H9 (cell line): ENCODE data around the gene ADAMTSL5. TPM values are rescaled to one million over a fixed set of nuclear protein-coding genes. Genes with fewer than 3 reads are reported as not detected.

Source experiments
- DNase-seq: peaks from one replicate; pipeline ENCODE4 v3.0.0-alpha.2; 2017
- H2AFZ ChIP-seq: one replicate; pipeline ENCODE4 v1.6.1; 2013; ENCODE audit warnings: mild to moderate bottlenecking, low read length, control low read depth, moderate library complexity
- H2AK5ac ChIP-seq: 2 replicates; pipeline ENCODE4 v1.6.1; 2013; ENCODE audit warnings: low read length, control low read depth, mixed read lengths; ENCODE audit not compliant: insufficient read length
- H2BK120ac ChIP-seq: one replicate; pipeline ENCODE4 v1.6.1; 2013; ENCODE audit warnings: low read depth, mild to moderate bottlenecking, low read length, control low read depth, inconsistent platforms; ENCODE audit not compliant: poor library complexity, severe bottlenecking
- H2BK12ac ChIP-seq: 2 replicates; pipeline ENCODE4 v1.6.1; 2013; ENCODE audit warnings: low read length, control low read depth, mixed read lengths, low read depth; ENCODE audit not compliant: insufficient read length
- H2BK15ac ChIP-seq: 2 replicates; pipeline ENCODE4 v1.6.1; 2013; ENCODE audit warnings: low read depth, low read length, control low read depth
- H2BK20ac ChIP-seq: one replicate; pipeline ENCODE4 v1.6.1; 2013; ENCODE audit warnings: low read depth, mild to moderate bottlenecking, low read length, control low read depth, inconsistent platforms; ENCODE audit not compliant: poor library complexity, severe bottlenecking
- H2BK5ac ChIP-seq: 2 replicates; pipeline ENCODE4 v1.6.1; 2013; ENCODE audit warnings: low read length, control low read depth, mixed read lengths; ENCODE audit not compliant: insufficient read length
- H3K14ac ChIP-seq: 2 replicates; pipeline ENCODE4 v1.6.1; 2013; ENCODE audit warnings: low read length, control low read depth; ENCODE audit not compliant: insufficient read depth
- H3K18ac ChIP-seq: 2 replicates; pipeline ENCODE4 v1.6.1; 2013; ENCODE audit warnings: low read depth, mild to moderate bottlenecking, mixed read lengths, low read length, control low read depth; ENCODE audit not compliant: insufficient read length
- H3K23ac ChIP-seq: 2 replicates; pipeline ENCODE4 v1.6.1; 2013; ENCODE audit warnings: low read length, control low read depth, mixed read lengths, low read depth; ENCODE audit not compliant: insufficient read length
- H3K23me2 ChIP-seq: 2 replicates; pipeline ENCODE4 v1.6.1; 2013; ENCODE audit warnings: low read depth, mild to moderate bottlenecking, mixed read lengths, low read length, control low read depth; ENCODE audit not compliant: insufficient read length, poor library complexity, severe bottlenecking
- H3K27ac ChIP-seq: 2 replicates; pipeline ENCODE4 v1.5.1; 2013; ENCODE audit warnings: low read length, control low read depth, mixed read lengths, low read depth; ENCODE audit not compliant: insufficient read length
- H3K27me3 ChIP-seq: 2 replicates; pipeline ENCODE4 v1.6.1; 2013; ENCODE audit warnings: low read length, control low read depth, inconsistent platforms; ENCODE audit not compliant: insufficient read depth
- H3K4ac ChIP-seq: 2 replicates; pipeline ENCODE4 v1.6.1; 2013; ENCODE audit warnings: low read depth, mild to moderate bottlenecking, control low read depth, inconsistent platforms, low read length, moderate library complexity
- H3K4me1 ChIP-seq: 2 replicates; pipeline ENCODE4 v1.6.1; 2013; ENCODE audit warnings: low read length, control low read depth, inconsistent platforms; ENCODE audit not compliant: insufficient read depth
- H3K4me2 ChIP-seq: 2 replicates; pipeline ENCODE4 v1.6.1; 2013; ENCODE audit warnings: low read length, control low read depth, mixed read lengths; ENCODE audit not compliant: insufficient read length, insufficient read depth
- H3K56ac ChIP-seq: 2 replicates; pipeline ENCODE4 v1.6.1; 2013; ENCODE audit warnings: low read depth, mild to moderate bottlenecking, mixed read lengths, low read length, control low read depth; ENCODE audit not compliant: insufficient read length
- H3K79me1 ChIP-seq: 2 replicates; pipeline ENCODE4 v1.6.1; 2013; ENCODE audit warnings: low read depth, mild to moderate bottlenecking, moderate library complexity, low read length, control low read depth, inconsistent platforms; ENCODE audit not compliant: insufficient read depth, poor library complexity, severe bottlenecking
- H3K79me2 ChIP-seq: 2 replicates; pipeline ENCODE4 v1.6.1; 2013; ENCODE audit warnings: low read length, control low read depth, inconsistent platforms; ENCODE audit not compliant: insufficient read depth
- H3K9ac ChIP-seq: 2 replicates; pipeline ENCODE4 v1.6.1; 2013; ENCODE audit warnings: low read length, control low read depth, mixed read lengths; ENCODE audit not compliant: insufficient read length; ENCODE audit errors: extremely low read depth
- H3K9me3 ChIP-seq: one replicate; pipeline ENCODE4 v1.6.1; 2013; ENCODE audit warnings: low read depth, low read length, inconsistent platforms; ENCODE audit not compliant: control insufficient read depth
- H3T11ph ChIP-seq: one replicate; pipeline ENCODE4 v1.6.1; 2013; ENCODE audit warnings: mild to moderate bottlenecking, low read length, control low read depth, inconsistent platforms
- H4K20me1 ChIP-seq: one replicate; pipeline ENCODE4 v1.6.1; 2013; ENCODE audit not compliant: control insufficient read depth, insufficient read length, insufficient read depth
- H4K5ac ChIP-seq: 2 replicates; pipeline ENCODE4 v1.6.1; 2013; ENCODE audit warnings: low read depth, mild to moderate bottlenecking, mixed read lengths, low read length, control low read depth; ENCODE audit not compliant: insufficient read length
- H4K8ac ChIP-seq: replicated peaks from 2 replicates; pipeline ENCODE4 v1.6.1; 2013; ENCODE audit warnings: low read length, control low read depth, mixed read lengths, low read depth; ENCODE audit not compliant: insufficient read length
- H4K91ac ChIP-seq: 2 replicates; pipeline ENCODE4 v1.6.1; 2013; ENCODE audit warnings: low read depth, mild to moderate bottlenecking, moderate library complexity, mixed read lengths, low read length, control low read depth; ENCODE audit not compliant: insufficient read length
- H3K27ac Mint-ChIP-seq, 3 experiments: 2 replicates in 2 of 3; 3 replicates in 1 of 3; pipeline ENCODE4 v1.8.0; 2020 to 2021; ENCODE audit warnings: mixed read lengths in 3 of 3, mild to moderate bottlenecking in 1 of 3, moderate library complexity in 1 of 3
- H3K27me3 Mint-ChIP-seq: 2 replicates; pipeline ENCODE4 v1.8.0; 2021; ENCODE audit warnings: low read depth, mild to moderate bottlenecking, moderate library complexity, mixed read lengths
- H3K36me3 Mint-ChIP-seq, 3 experiments: 2 replicates in 2 of 3; 3 replicates in 1 of 3; pipeline ENCODE4 v1.8.0; 2020 to 2021; ENCODE audit warnings: low read depth in 3 of 3, mixed read lengths in 3 of 3; ENCODE audit not compliant: insufficient read depth in 1 of 3
- H3K4me1 Mint-ChIP-seq, 2 experiments: 2 replicates each; pipeline ENCODE4 v1.8.0; 2020; ENCODE audit warnings: mixed read lengths in 2 of 2
- H3K4me3 Mint-ChIP-seq, 2 experiments: 2 replicates in 1 of 2; 3 replicates in 1 of 2; pipeline ENCODE4 v1.8.0; 2020 to 2021; ENCODE audit warnings: mild to moderate bottlenecking in 2 of 2, mixed read lengths in 2 of 2, moderate library complexity in 1 of 2
- H3K9me3 Mint-ChIP-seq, 2 experiments: 2 replicates in 1 of 2; 3 replicates in 1 of 2; pipeline ENCODE4 v1.8.0; 2020; ENCODE audit warnings: mild to moderate bottlenecking in 2 of 2, mixed read lengths in 2 of 2, moderate library complexity in 1 of 2
- CTCF ChIP-seq: fragments of 200-600 bp; sonication (generic); conservative IDR thresholded peaks from 3 replicates; pipeline ENCODE4 v1.8.0; 2021; ENCODE audit warnings: antibody characterized with exemption, mild to moderate bottlenecking
- WGBS: extraction: QIAGEN DNeasy Blood & Tissue Kit; methylation state at CpG from one replicate; pipeline ENCODE4 v1.1.7; 2013; ENCODE audit warnings: missing lambda C conversion rate, low lambda C conversion rate, mixed read lengths; ENCODE audit not compliant: insufficient read length; ENCODE audit errors: extremely low coverage; 5-methylcytosine and 5-hydroxymethylcytosine counted together
- total RNA-seq: library from RNA; stranded (reverse); gene quantifications from 2 replicates; pipeline ENCODE4 v1.2.1, GENCODE V29; 2021

The ADAMTSL5 gene
- total RNA-seq, 1 experiment from 2014 or later = 1.5 TPM

GRCh38 chr19:1549332-1549945 is 36.6 kb upstream of the ADAMTSL5 start:
- no peaks in the 10 kb centered on the region for H3K4me1 ChIP-seq
- no peak overlapping the region for H3K4ac ChIP-seq
- no peak overlapping the region for H3K56ac ChIP-seq
- H3K9me3 Mint-ChIP-seq = no peaks in the 10 kb centered on the region; a peak in 2 of 5 replicates
- no peak overlapping the region for H3K14ac ChIP-seq
- no peak overlapping the region for H4K5ac ChIP-seq
- WGBS = 100% methylated on average over 3 of the region's 4 CpGs
- no peaks in the 10 kb centered on the region for H3K9me3 ChIP-seq
- no peak for DNase-seq
- H2BK5ac ChIP-seq = no peak overlapping the region
- H2BK20ac ChIP-seq = no peak overlapping the region
- peaks cover 19% of the 10 kb centered on the region for H3K27me3 Mint-ChIP-seq
- H3K4me3 Mint-ChIP-seq = no peak overlapping the region
- no peak overlapping the region for H3T11ph ChIP-seq
- no peak overlapping the region for H3K4me2 ChIP-seq
- H2AFZ ChIP-seq = no peak overlapping the region
- H4K20me1 ChIP-seq = no peaks in the 10 kb centered on the region
- H3K18ac ChIP-seq = no peak overlapping the region
- no peak overlapping the region for H2AK5ac ChIP-seq
- H2BK12ac ChIP-seq = no peak overlapping the region
- no peak overlapping the region for H3K27ac ChIP-seq
- no peaks in the 10 kb centered on the region for H3K79me2 ChIP-seq
- no peak for TF ChIP-seq CTCF
- H3K4me1 Mint-ChIP-seq = no peaks in the 10 kb centered on the region
- no peak overlapping the region for H2BK15ac ChIP-seq
- H3K79me1 ChIP-seq = no peaks in the 10 kb centered on the region
- no peak overlapping the region for H4K8ac ChIP-seq
- no peak overlapping the region for H4K91ac ChIP-seq
- H3K23ac ChIP-seq = no peak overlapping the region
- H2BK120ac ChIP-seq = no peak overlapping the region
- no peak overlapping the region for H3K27ac Mint-ChIP-seq
- H3K36me3 Mint-ChIP-seq = no peaks in the 10 kb centered on the region; a peak in 1 of 7 replicates
- H3K23me2 ChIP-seq = peaks cover 4% of the 10 kb centered on the region
- no peak overlapping the region for H3K9ac ChIP-seq
- no peaks in the 10 kb centered on the region for H3K27me3 ChIP-seq
